ENCODE results near the gene HNRNPA0.
A peak's percentile ranks its signal among the peaks of the same experiment; 100 is the strongest.
"Not testable (repeated sequence)": the region's sequence is repeated elsewhere in the genome, so short reads cannot be mapped to it uniquely, and the experiment has no call there.

HNRNPA0 gene

DNA sequence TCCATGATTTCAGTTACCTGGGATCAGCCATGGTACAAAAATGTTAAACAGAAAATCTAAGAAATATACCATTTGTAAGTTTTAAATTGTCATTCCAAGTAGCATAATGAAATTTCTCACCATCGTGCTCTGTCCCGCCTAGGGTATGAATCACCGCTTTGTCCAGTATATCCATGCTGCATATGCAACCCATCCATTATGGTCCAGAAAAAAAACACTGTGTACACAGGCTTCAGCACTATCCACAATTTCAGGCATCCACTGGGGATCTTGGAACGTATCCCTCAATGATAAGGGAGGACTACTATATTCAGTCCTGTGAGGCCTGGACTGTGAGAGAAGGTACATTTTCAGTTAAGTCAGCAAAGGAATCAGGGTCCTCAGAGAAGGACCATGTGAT lies 37.6 kb upstream of the HNRNPA0 start:
- H3K4me3 ChIP-seq (ENCODE audit: low read depth, low read length): no peak overlapping the region
- no peak for DNase-seq (ENCODE audit: low read depth)
- TF ChIP-seq, protein P1, sequence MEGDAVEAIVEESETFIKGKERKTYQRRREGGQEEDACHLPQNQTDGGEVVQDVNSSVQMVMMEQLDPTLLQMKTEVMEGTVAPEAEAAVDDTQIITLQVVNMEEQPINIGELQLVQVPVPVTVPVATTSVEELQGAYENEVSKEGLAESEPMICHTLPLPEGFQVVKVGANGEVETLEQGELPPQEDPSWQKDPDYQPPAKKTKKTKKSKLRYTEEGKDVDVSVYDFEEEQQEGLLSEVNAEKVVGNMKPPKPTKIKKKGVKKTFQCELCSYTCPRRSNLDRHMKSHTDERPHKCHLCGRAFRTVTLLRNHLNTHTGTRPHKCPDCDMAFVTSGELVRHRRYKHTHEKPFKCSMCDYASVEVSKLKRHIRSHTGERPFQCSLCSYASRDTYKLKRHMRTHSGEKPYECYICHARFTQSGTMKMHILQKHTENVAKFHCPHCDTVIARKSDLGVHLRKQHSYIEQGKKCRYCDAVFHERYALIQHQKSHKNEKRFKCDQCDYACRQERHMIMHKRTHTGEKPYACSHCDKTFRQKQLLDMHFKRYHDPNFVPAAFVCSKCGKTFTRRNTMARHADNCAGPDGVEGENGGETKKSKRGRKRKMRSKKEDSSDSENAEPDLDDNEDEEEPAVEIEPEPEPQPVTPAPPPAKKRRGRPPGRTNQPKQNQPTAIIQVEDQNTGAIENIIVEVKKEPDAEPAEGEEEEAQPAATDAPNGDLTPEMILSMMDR (IDR thresholded peaks at IDR 0.05; ENCODE audit: insufficient read depth, low read depth, low read length, missing control alignments): no peak

DNA sequence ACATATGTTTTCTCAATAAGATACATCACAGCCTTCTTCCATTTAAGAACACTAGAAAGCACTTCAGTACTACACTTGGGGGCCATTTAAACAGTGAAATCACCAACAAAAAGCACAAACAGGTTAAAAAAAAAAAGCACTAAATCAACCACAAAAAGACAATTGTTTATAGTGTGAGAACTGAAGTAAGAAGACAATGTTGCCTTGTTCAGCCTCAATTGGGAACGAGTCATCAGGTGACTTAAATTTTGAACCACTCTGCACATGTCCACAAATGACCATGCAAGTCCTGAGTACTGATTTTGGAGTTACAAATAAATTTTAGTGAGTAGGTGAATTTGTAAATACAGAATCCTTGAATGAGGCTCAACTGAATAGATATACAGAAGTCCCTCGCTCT lies 37.2 kb upstream of the HNRNPA0 start:
- no peak for DNase-seq (ENCODE audit: low read depth)

DNA sequence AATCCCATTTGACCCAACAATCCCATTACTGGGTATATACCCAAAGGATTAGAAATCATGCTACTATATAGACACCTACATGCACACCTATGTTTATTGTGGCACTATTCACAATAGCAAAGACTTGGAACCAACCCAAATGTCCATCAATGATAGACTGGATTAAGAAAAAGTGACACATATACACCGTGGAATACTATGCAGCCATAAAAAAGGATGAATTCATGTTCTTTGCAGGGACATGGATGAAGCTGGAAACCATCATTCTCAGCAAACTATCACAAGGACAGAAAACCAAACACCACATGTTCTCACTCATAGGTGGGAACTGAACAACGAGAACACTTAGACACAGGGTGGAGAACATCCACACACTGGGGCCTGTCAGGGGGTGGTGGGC lies 34.4 kb upstream of the HNRNPA0 start:
- not testable (repeated sequence) for DNase-seq (ENCODE audit: low read depth); H3K4me3 ChIP-seq (ENCODE audit: low read depth, low read length)

More for the DNA sequence above, 37.2 kb upstream of the HNRNPA0 start:
- TF ChIP-seq, protein P1 (IDR thresholded peaks at IDR 0.05; ENCODE audit: insufficient read depth, low read depth, low read length, missing control alignments): no peak
- H3K4me3 ChIP-seq (ENCODE audit: low read depth, low read length): no peak overlapping the region

DNA sequence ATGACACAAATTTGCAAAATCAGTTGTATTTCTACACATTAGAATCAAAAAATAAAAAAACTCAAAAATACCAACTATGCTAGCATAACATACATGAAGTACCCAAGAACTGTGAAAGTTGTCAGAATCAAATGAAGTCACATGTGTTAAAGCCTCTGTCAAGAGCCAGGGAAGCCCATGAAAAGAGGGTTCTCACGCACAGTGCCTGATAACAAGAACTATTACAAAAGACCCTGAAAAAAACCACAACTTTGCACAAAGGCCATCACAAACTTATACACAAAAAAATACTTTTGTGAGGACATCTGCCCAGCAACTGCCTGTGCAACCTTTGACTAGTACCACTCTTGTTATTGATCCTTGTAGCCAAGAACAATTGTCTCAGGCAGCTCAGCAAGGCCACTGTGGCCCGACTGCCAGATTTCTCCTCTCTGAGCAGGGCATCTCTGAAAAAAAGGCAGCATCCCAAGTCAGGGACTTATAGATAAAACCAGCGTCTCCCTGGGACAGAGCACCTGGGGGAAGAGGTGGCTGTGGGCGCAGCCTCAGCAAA lies 28.9 kb upstream of the HNRNPA0 start:
- TF ChIP-seq, protein P1 (IDR thresholded peaks at IDR 0.05; ENCODE audit: insufficient read depth, low read depth, low read length, missing control alignments): no peak
- no peak overlapping the region for H3K4me3 ChIP-seq (ENCODE audit: low read depth, low read length)
- no peak for DNase-seq (ENCODE audit: low read depth)

DNA sequence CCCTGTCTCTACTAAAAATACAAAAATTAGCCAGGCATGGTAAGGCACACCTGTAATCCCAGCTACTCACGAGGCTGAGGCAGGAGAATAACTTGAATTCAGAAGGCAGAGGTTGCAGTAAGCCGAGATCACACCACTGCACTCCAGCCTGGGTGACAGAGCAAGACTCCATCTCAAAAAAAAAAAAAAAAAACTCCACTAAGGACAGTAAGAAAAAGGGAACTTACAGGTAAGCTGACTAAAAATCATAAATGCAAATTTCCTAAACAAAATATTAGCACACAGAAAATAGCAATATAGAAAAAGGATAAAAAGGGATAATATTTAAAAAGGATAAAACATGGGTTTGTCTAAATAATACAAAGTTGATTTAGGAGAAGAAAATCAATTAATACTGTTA lies 27.9 kb upstream of the HNRNPA0 start:
- no peak for DNase-seq (ENCODE audit: low read depth)
- TF ChIP-seq, protein P1 (IDR thresholded peaks at IDR 0.05; ENCODE audit: insufficient read depth, low read depth, low read length, missing control alignments): no peak
- H3K4me3 ChIP-seq (ENCODE audit: low read depth, low read length): no peak overlapping the region

DNA sequence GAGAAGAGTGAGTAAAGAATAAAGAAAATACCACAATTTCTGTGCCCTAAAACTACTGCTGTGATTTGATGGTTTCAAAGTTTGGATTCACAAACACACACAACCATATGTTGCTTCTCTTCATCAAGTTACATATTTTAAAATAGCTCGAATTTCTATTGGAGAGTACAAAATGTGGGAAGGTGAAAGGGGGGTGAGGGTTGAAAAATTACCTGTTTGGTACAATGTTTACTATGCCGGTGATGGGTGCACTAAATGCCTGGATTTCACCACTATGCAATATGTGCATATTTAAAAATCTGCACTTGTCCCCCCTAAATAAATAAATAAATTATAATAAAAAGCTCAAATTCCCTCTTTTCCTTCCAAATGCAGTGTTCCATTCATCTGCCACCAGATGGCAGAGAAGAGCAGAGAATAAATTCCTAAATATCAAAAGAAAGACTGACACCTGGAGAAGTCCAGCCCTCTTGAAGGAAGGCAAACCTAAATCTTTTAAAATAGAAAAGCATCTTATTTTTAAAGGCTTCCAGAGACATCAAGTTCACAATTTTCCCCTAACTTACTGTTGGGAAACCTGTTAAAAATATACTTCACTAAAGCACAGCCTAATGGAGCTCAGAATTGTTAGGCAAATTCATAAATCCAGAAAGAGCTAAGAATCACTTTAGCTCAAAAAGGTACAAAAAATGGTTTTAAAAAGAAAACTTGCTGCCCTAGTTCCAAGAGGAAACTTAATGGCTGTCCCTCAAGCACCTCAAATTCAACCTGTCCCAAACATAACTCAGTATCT lies 24.8 kb upstream of the HNRNPA0 start:
- DNase-seq (ENCODE audit: low read depth): peak; percentile 53
- H3K4me3 ChIP-seq (ENCODE audit: low read depth, low read length): no peak overlapping the region
- TF ChIP-seq, protein P1 (IDR thresholded peaks at IDR 0.05; ENCODE audit: insufficient read depth, low read depth, low read length, missing control alignments): peak; percentile 58

DNA sequence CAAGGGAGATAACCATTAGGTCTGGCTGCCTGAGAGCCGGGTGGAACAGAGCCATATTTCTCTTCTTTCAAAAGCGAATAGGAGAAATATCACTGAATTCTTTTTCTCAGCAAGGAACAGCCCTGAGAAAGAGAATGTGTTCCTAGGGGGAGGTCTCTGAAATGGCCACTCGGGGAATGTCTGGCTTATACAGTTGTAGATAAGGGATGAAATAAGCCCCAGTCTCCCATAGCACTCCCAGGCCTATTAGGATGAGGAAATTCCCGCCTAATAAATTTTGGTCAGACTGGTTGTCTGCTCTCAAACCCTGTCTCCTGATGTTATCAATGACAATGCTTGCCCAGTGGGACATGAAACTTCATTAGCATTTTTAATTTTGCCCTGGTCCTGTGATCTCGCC lies 13.8 kb upstream of the HNRNPA0 start:
- not testable (repeated sequence) for DNase-seq (ENCODE audit: low read depth); H3K4me3 ChIP-seq (ENCODE audit: low read depth, low read length)

DNA sequence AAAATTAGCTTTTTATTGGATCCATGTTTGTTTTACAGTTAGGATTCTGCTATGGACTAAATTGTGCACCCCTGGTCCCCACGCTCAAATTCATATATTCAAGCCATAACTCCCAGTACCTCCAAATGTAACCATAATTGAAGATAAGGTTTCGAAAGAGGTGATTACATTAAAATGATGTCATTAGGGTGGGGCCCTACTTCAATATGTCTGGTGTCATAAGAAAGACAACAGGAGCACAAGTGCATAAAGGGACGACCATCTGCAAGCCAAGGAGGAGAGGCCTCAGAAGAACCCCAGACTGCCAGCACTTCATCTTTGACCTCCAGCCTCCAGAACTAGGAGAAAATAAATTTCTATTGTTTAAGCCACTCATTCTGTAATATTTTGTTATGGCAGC lies 7.4 kb upstream of the HNRNPA0 start:
- no peak for DNase-seq (ENCODE audit: low read depth)
- TF ChIP-seq, protein P1 (IDR thresholded peaks at IDR 0.05; ENCODE audit: insufficient read depth, low read depth, low read length, missing control alignments): no peak
- no peak overlapping the region for H3K4me3 ChIP-seq (ENCODE audit: low read depth, low read length)
